MM.1S (cell line): Measurements from ENCODE around the gene C1orf50.

Experiments used
- EZH2 ChIP-seq: fragments of 300-600 bp; sonication (generic); optimal IDR thresholded peaks from 2 replicates; pipeline ENCODE3; 2017; ENCODE audit warnings: low read depth, mild to moderate bottlenecking, antibody characterized with exemption, low read length, mixed read lengths
- EZH2phosphoT487 ChIP-seq: fragments of 300-600 bp; sonication (generic); IDR thresholded peaks from 2 replicates; pipeline ENCODE4 v1.6.1; 2018; ENCODE audit warnings: antibody characterized with exemption, low read length
- TF ChIP-seq, protein P1 (sequence below): fragments of 300-600 bp; sonication (generic); IDR thresholded peaks from 2 replicates; pipeline ENCODE4 v1.5.1; 2016; ENCODE audit warnings: antibody characterized with exemption, low read length, mixed read lengths

GRCh38 chr1:42784547-42784945 lies 17.5 kb downstream of the C1orf50 start:
- TF ChIP-seq, protein P1, sequence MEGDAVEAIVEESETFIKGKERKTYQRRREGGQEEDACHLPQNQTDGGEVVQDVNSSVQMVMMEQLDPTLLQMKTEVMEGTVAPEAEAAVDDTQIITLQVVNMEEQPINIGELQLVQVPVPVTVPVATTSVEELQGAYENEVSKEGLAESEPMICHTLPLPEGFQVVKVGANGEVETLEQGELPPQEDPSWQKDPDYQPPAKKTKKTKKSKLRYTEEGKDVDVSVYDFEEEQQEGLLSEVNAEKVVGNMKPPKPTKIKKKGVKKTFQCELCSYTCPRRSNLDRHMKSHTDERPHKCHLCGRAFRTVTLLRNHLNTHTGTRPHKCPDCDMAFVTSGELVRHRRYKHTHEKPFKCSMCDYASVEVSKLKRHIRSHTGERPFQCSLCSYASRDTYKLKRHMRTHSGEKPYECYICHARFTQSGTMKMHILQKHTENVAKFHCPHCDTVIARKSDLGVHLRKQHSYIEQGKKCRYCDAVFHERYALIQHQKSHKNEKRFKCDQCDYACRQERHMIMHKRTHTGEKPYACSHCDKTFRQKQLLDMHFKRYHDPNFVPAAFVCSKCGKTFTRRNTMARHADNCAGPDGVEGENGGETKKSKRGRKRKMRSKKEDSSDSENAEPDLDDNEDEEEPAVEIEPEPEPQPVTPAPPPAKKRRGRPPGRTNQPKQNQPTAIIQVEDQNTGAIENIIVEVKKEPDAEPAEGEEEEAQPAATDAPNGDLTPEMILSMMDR = no peak
- no peak for TF ChIP-seq EZH2phosphoT487
- no peak for TF ChIP-seq EZH2
